MM.1S (cell line): ENCODE results near the gene FCAMR.

Experiments used
- CTCF ChIP-seq: fragments of 300-600 bp; sonication (generic); IDR thresholded peaks from 2 replicates; pipeline ENCODE4 v1.5.1; 2016; ENCODE audit warnings: antibody characterized with exemption, low read length, mixed read lengths
- EZH2 ChIP-seq: fragments of 300-600 bp; sonication (generic); optimal IDR thresholded peaks from 2 replicates; pipeline ENCODE3; 2017; ENCODE audit warnings: low read depth, mild to moderate bottlenecking, antibody characterized with exemption, low read length, mixed read lengths
- EZH2phosphoT487 ChIP-seq: fragments of 300-600 bp; sonication (generic); IDR thresholded peaks from 2 replicates; pipeline ENCODE4 v1.6.1; 2018; ENCODE audit warnings: antibody characterized with exemption, low read length

- TF ChIP-seq CTCF (no peak), EZH2 (no peak), EZH2phosphoT487 (no peak)
Measured at GRCh38 chr1:206915030-206915735, 55.1 kb downstream of the FCAMR start.
